AG09309 (cell line): Measurements from ENCODE around the gene S100A13.

Source experiments
- DNase-seq: peaks from one replicate; pipeline ENCODE4 v3.0.0-alpha.2; 2010; ENCODE audit warnings: low read depth
- H3K4me3 ChIP-seq: 2 replicates; pipeline ENCODE4 v1.5.1; 2011; ENCODE audit warnings: mild to moderate bottlenecking, low read depth, low read length, moderate library complexity; ENCODE audit not compliant: control insufficient read depth
- CTCF ChIP-seq: IDR thresholded peaks from 2 replicates; pipeline ENCODE4 v1.5.1; 2011; ENCODE audit warnings: mild to moderate bottlenecking, low read depth, low read length, inconsistent platforms; ENCODE audit not compliant: insufficient read depth, control insufficient read depth; ENCODE audit errors: missing control alignments

S100A13 gene

GRCh38 chr1:153573351-153573750 is 54.0 kb downstream of the S100A13 start:
- no peak overlapping the region for H3K4me3 ChIP-seq
- TF ChIP-seq CTCF = no peak
- no peak for DNase-seq

- DNase-seq = peak; percentile 70
- H3K4me3 ChIP-seq = no peak overlapping the region
- peak; percentile 94 for TF ChIP-seq CTCF
Observed at GRCh38 chr1:153572569-153573015, 54.7 kb downstream of the S100A13 start.

- TF ChIP-seq CTCF = no peak
- no peak for DNase-seq
Observed at GRCh38 chr1:153571706-153572105, 55.6 kb downstream of the S100A13 start.

GRCh38 chr1:153570874-153571273 is 56.4 kb downstream of the S100A13 start:
- no peak overlapping the region for H3K4me3 ChIP-seq
- DNase-seq = no peak
- no peak for TF ChIP-seq CTCF

More at GRCh38 chr1:153571706-153572105, 55.6 kb downstream of the S100A13 start:
- no peak overlapping the region for H3K4me3 ChIP-seq

GRCh38 chr1:153569465-153569864 is 57.8 kb downstream of the S100A13 start:
- no peak overlapping the region for H3K4me3 ChIP-seq
- DNase-seq = no peak
- no peak for TF ChIP-seq CTCF
